MCF 10A (cell line): ENCODE measurements around the gene RALY. TPM values are rescaled to one million over a fixed set of nuclear protein-coding genes. Genes with fewer than 3 reads are reported as not detected.

Source experiments
- BruUV-seq: library from RNA; stranded (reverse); fragments of 400-500 nt; replicated peaks from 2 replicates; lab custom pipeline; 2021; lab: Mats Ljungman, UMichigan
- CTCF ChIA-PET: fragments of 300-600 bp; sonication (Branson Sonifier 250); formaldehyde crosslinking; extraction: SDS; loops from one replicate; lab custom pipeline; 2021; ENCODE audit warnings: antibody characterized with exemption, inconsistent platforms; lab: Yijun Ruan, JAX
- POLR2A ChIA-PET: fragments of 300-600, 350-650 bp; sonication (Branson Sonifier 250); formaldehyde crosslinking; extraction: SDS; loops from one replicate; lab custom pipeline; 2020; ENCODE audit warnings: antibody characterized with exemption, inconsistent platforms; lab: Yijun Ruan, JAX
- DNase-seq: peaks from one replicate; pipeline ENCODE4 v3.0.0-alpha.2; 2018; ENCODE audit not compliant: unreplicated experiment
- H3K27ac Mint-ChIP-seq: one replicate; pipeline ENCODE4 v1.8.0; 2022; ENCODE audit warnings: mild to moderate bottlenecking, low read depth, mixed read lengths; ENCODE audit not compliant: unreplicated experiment
- H3K27me3 Mint-ChIP-seq: one replicate; pipeline ENCODE4 v1.8.0; 2022; ENCODE audit warnings: mixed read lengths; ENCODE audit not compliant: insufficient read depth, unreplicated experiment
- H3K36me3 Mint-ChIP-seq: one replicate; pipeline ENCODE4 v1.8.0; 2022; ENCODE audit warnings: mild to moderate bottlenecking, moderate library complexity, mixed read lengths; ENCODE audit not compliant: insufficient read depth, unreplicated experiment
- H3K4me1 Mint-ChIP-seq: one replicate; pipeline ENCODE4 v1.8.0; 2022; ENCODE audit warnings: mixed read lengths; ENCODE audit not compliant: insufficient read depth, unreplicated experiment
- H3K4me3 Mint-ChIP-seq: one replicate; pipeline ENCODE4 v1.8.0; 2022; ENCODE audit warnings: mild to moderate bottlenecking, moderate library complexity, mixed read lengths; ENCODE audit not compliant: unreplicated experiment
- H3K9me3 Mint-ChIP-seq: one replicate; pipeline ENCODE4 v1.8.0; 2022; ENCODE audit warnings: mixed read lengths; ENCODE audit not compliant: unreplicated experiment
- intact Hi-C: fragments of 100-400 bp; cut with micrococcal nuclease; formaldehyde crosslinking; loops from 2 replicates; pipeline ENCODE4 v1.14.1; 2022
- total RNA-seq: library from RNA; stranded (reverse); gene quantifications from 2 replicates; pipeline ENCODE4 v1.2.3, GENCODE V29; 2022
- TF ChIP-seq, protein P1 (sequence below): fragments of 200-600 bp; IDR thresholded peaks from one replicate; pipeline ENCODE4 v1.8.0; 2022; ENCODE audit warnings: antibody characterized with exemption, mild to moderate bottlenecking; ENCODE audit not compliant: unreplicated experiment

RALY gene
- total RNA-seq, 1 experiment from 2014 or later = 120 TPM

DNA sequence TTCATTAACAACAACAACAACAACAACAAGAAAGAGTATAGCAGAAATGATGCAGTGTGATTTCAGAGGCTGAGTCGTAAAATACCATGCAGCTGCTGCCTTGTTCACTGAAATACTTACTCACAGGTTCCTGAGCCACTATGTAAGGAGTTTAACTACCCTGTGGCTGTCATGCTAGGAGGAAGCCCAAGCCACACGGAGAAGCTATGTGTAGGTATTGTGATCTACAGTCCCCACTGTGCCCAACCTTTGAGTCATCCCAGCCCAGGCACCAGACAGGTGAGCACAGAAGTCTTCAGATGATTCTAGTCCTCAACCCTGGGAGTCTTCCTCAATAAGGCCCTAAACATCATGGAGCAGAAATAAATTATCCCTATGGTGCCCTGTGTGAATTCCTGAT lies 14.6 kb upstream of the RALY start:
- intact Hi-C loops = no loop called here
- POLR2A ChIA-PET = interaction anchor here (0.7 kb wide), 1 partner anchor 223 kb away, joined by 3 read pairs; no protein-coding TSS in a partner anchor

DNA sequence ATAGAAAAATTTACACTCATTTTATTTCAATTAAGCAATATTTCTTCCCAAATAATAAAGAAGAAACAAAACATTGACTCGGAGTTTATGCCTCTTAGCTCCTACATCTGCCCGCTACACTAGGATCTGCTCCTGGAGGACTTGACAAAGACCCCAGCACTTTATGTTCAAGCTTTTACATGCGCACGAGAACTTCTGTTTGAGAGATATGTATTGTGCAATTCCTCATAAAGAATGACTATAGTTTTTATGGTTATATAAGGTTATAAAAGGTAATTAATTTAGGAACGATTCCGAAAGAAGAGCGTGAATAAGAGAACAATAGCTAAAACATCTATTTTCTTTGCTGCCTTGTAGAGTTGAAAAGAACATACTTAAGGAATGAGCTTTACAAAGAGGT lies 12.4 kb upstream of the RALY start:
- no peaks in the 10 kb centered on the region for H3K9me3 Mint-ChIP-seq
- peaks cover 11% of the 10 kb centered on the region for H3K27me3 Mint-ChIP-seq
- H3K36me3 Mint-ChIP-seq = no peaks in the 10 kb centered on the region
- no peak for DNase-seq
- no TSS peak for BruUV-seq
- no peak overlapping the region for H3K27ac Mint-ChIP-seq
- POLR2A ChIA-PET = interaction anchor here (0.6 to 6.4 kb wide), 3 partner anchors 10 to 255 kb away, joined by 3 to 55 read pairs (median 3); partner anchors contain the start of gene RALY
- no peak overlapping the region for H3K4me3 Mint-ChIP-seq
- intact Hi-C loops = no loop called here
- TF ChIP-seq, protein P1, sequence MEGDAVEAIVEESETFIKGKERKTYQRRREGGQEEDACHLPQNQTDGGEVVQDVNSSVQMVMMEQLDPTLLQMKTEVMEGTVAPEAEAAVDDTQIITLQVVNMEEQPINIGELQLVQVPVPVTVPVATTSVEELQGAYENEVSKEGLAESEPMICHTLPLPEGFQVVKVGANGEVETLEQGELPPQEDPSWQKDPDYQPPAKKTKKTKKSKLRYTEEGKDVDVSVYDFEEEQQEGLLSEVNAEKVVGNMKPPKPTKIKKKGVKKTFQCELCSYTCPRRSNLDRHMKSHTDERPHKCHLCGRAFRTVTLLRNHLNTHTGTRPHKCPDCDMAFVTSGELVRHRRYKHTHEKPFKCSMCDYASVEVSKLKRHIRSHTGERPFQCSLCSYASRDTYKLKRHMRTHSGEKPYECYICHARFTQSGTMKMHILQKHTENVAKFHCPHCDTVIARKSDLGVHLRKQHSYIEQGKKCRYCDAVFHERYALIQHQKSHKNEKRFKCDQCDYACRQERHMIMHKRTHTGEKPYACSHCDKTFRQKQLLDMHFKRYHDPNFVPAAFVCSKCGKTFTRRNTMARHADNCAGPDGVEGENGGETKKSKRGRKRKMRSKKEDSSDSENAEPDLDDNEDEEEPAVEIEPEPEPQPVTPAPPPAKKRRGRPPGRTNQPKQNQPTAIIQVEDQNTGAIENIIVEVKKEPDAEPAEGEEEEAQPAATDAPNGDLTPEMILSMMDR = no peak
- H3K4me1 Mint-ChIP-seq = no peaks in the 10 kb centered on the region
- CTCF ChIA-PET = interaction anchor here (0.5 to 1.5 kb wide), 5 partner anchors 8 to 1205 kb away, joined by 3 to 7 read pairs (median 3); no protein-coding TSS in a partner anchor

More for the DNA sequence above, 14.6 kb upstream of the RALY start:
- TF ChIP-seq, protein P1 = no peak
- Mint-ChIP-seq H3K27me3 (peaks cover 11% of the 10 kb centered on the region), H3K9me3 (no peaks in the 10 kb centered on the region), H3K4me1 (no peaks in the 10 kb centered on the region), H3K27ac (no peak overlapping the region), H3K4me3 (no peak overlapping the region), H3K36me3 (no peaks in the 10 kb centered on the region)
- BruUV-seq = no TSS peak
- no peak for DNase-seq
- CTCF ChIA-PET = no interaction called here

- ChIA-PET POLR2A (interaction anchor here (6.4 kb wide), 1 partner anchor 10 kb away, joined by 55 read pairs; the partner anchor contains the start of gene RALY), CTCF (interaction anchor here (0.5 to 1.5 kb wide), 3 partner anchors 8 to 203 kb away, joined by 3 read pairs; no protein-coding TSS in a partner anchor)
- Mint-ChIP-seq H3K27me3 (peaks cover 11% of the 10 kb centered on the region), H3K27ac (no peak overlapping the region), H3K9me3 (no peaks in the 10 kb centered on the region), H3K4me1 (no peaks in the 10 kb centered on the region), H3K4me3 (no peak overlapping the region), H3K36me3 (no peaks in the 10 kb centered on the region)
- intact Hi-C loops = no loop called here
- DNase-seq = no peak
- no TSS peak for BruUV-seq
- TF ChIP-seq, protein P1 = no peak
Measured at GRCh38 chr20:33981964-33982363, 11.7 kb upstream of the RALY start.

- H3K4me3 Mint-ChIP-seq = no peak overlapping the region
- ChIA-PET CTCF (no interaction called here), POLR2A (interaction anchor here (6.4 kb wide), 1 partner anchor 8 kb away, joined by 55 read pairs; the partner anchor contains the start of gene RALY)
- peaks cover 11% of the 10 kb centered on the region for H3K27me3 Mint-ChIP-seq
- TF ChIP-seq, protein P1 = no peak
- intact Hi-C loops = no loop called here
- H3K4me1 Mint-ChIP-seq = no peaks in the 10 kb centered on the region
- BruUV-seq = no TSS peak
- no peaks in the 10 kb centered on the region for H3K36me3 Mint-ChIP-seq
- H3K9me3 Mint-ChIP-seq = no peaks in the 10 kb centered on the region
- H3K27ac Mint-ChIP-seq = no peak overlapping the region
- no peak for DNase-seq
Measured at GRCh38 chr20:33983371-33983770, 10.3 kb upstream of the RALY start.
